K562 (cell line): ENCODE data around the gene ASGR1. TPM values are rescaled to one million over a fixed set of nuclear protein-coding genes. Genes with fewer than 3 reads are reported as not detected.
A peak's percentile ranks its signal among the peaks of the same experiment; 100 is the strongest.

Source experiments
- ATAC-seq: fragments of 200-7000 bp; cut with Tn5 transposase; 3 replicates; pipeline ENCODE4 v1.9.1; 2020; ENCODE audit warnings: moderate library complexity
- BruUV-seq: library from RNA; stranded (reverse); fragments of 400-500 nt; replicated peaks from 2 replicates; lab custom pipeline; 2021; lab: Mats Ljungman, UMichigan
- CTCF ChIA-PET: fragments of 300-600 bp; formaldehyde crosslinking; extraction: SDS; loops from one replicate; lab custom pipeline; 2021; ENCODE audit warnings: low intra/inter-chr PET ratio; lab: Yijun Ruan, JAX
- POLR2A ChIA-PET: fragments of 300-600, 350-650 bp; sonication (Branson Sonifier 250); formaldehyde crosslinking; extraction: SDS; loops from one replicate; lab custom pipeline; 2021; ENCODE audit warnings: antibody characterized with exemption, inconsistent platforms; lab: Yijun Ruan, JAX
- DNase-seq, 4 experiments: peaks; one replicate each; pipeline versions ENCODE4 v3.0.0 to v3.0.0-alpha.2; 2011 to 2018; ENCODE audit warnings: low spot score in 3 of 4, mixed read lengths in 3 of 4; ENCODE audit errors: extremely low read depth in 1 of 4
- FAIRE-seq: peaks from 2 replicates; lab custom pipeline; 2011; peaks lifted over from hg19 to GRCh38; lab: Jason Lieb, UNC
- H2AFZ ChIP-seq: 2 replicates; pipeline ENCODE4 v1.6.0; 2011; ENCODE audit warnings: low read depth, low read length, control low read depth, inconsistent platforms
- H3K27ac ChIP-seq: fragments of 200-600 bp; 3 replicates; pipeline ENCODE4 v1.8.0; 2011; ENCODE audit warnings: low read depth, mild to moderate bottlenecking, control low read depth, inconsistent platforms, low read length, moderate library complexity, mixed read lengths; ENCODE audit errors: extremely low read depth
- H3K27me3 ChIP-seq, 2 experiments: fragments of 300-600 bp in 1 of 2; 2 replicates in 1 of 2; 3 replicates in 1 of 2; pipeline versions ENCODE4 v1.6.0 to v1.8.0; 2011; ENCODE audit warnings: inconsistent platforms in 2 of 2, low read length in 2 of 2, mild to moderate bottlenecking in 1 of 2, mixed read lengths in 1 of 2, moderate library complexity in 1 of 2; ENCODE audit not compliant: control insufficient read depth in 2 of 2, insufficient read depth in 2 of 2
- H3K36me3 ChIP-seq: fragments of 300-600 bp; 3 replicates; pipeline ENCODE4 v1.8.0; 2011; ENCODE audit warnings: mild to moderate bottlenecking, low read length, inconsistent platforms; ENCODE audit not compliant: control insufficient read depth, insufficient read depth
- H3K4me1 ChIP-seq, 2 experiments: fragments of 200-600 bp in 1 of 2; replicated peaks in 1 of 2; 2 replicates in 1 of 2; 3 replicates in 1 of 2; pipeline versions ENCODE4 v1.5.1 to v1.8.0; 2011; ENCODE audit warnings: inconsistent platforms in 2 of 2, low read length in 2 of 2, mild to moderate bottlenecking in 1 of 2, mixed read lengths in 1 of 2, moderate library complexity in 1 of 2; ENCODE audit not compliant: control insufficient read depth in 2 of 2, insufficient read depth in 2 of 2
- H3K4me2 ChIP-seq: 2 replicates; pipeline ENCODE4 v1.6.1; 2011; ENCODE audit warnings: low read length, control low read depth, inconsistent platforms, mixed read lengths; ENCODE audit not compliant: insufficient read depth
- H3K4me3 ChIP-seq: fragments of 200-600 bp; sonication (generic), shearing (Covaris generic); 2 replicates; pipeline ENCODE4 v1.5.1; 2016; ENCODE audit warnings: control low read depth, inconsistent platforms
- H3K79me2 ChIP-seq: fragments of 200-600 bp; 3 replicates; pipeline ENCODE4 v1.8.0; 2011; ENCODE audit warnings: low read length, inconsistent platforms; ENCODE audit not compliant: control insufficient read depth, insufficient read depth
- H3K9ac ChIP-seq, 2 experiments: 2 replicates each; pipeline versions ENCODE4 v1.6.0 to v1.6.1; 2011; ENCODE audit warnings: low read depth in 2 of 2, low read length in 2 of 2, control low read depth in 1 of 2, inconsistent platforms in 1 of 2, mild to moderate bottlenecking in 1 of 2, mixed read lengths in 1 of 2; ENCODE audit not compliant: insufficient read depth in 1 of 2
- H3K9me1 ChIP-seq: one replicate; pipeline ENCODE4 v1.6.0; 2011; ENCODE audit warnings: inconsistent platforms, mild to moderate bottlenecking, low read length, moderate library complexity; ENCODE audit not compliant: control insufficient read depth, insufficient read depth
- H3K9me3 ChIP-seq: replicated peaks from 2 replicates; pipeline ENCODE4 v1.5.1; 2011; ENCODE audit warnings: low read depth, low read length, inconsistent platforms; ENCODE audit not compliant: control insufficient read depth, insufficient read depth
- H4K20me1 ChIP-seq: replicated peaks from 2 replicates; pipeline ENCODE4 v1.6.1; 2011; ENCODE audit warnings: low read length, inconsistent platforms, mixed read lengths; ENCODE audit not compliant: control insufficient read depth, insufficient read depth
- NR2C1 ChIP-seq, 2 experiments: fragments of 450-650 bp; IDR thresholded peaks; 2 replicates each; pipeline ENCODE4 v1.6.1; 2017; ENCODE audit warnings: mild to moderate bottlenecking in 2 of 2, antibody characterized with exemption in 1 of 2, inconsistent platforms in 1 of 2, missing compliant biosample characterization in 1 of 2, missing genetic modification characterization in 1 of 2
- TFAP4 ChIP-seq: sonication (generic); formaldehyde crosslinking; IDR thresholded peaks from 2 replicates; pipeline ENCODE4 v1.8.0; 2022; ENCODE audit warnings: missing genetic modification reagents, mild to moderate bottlenecking, moderate library complexity, borderline replicate concordance
- ZBTB9 ChIP-seq: fragments of 450-650 bp; formaldehyde crosslinking; IDR thresholded peaks from 2 replicates; pipeline ENCODE4 v1.4.0; 2020; ENCODE audit warnings: mild to moderate bottlenecking, moderate library complexity
- WGBS: fragments of 100-300 bp; shearing (Covaris generic); methylation state at CpG from one replicate; pipeline ENCODE4 v1.1.6; 2016; ENCODE audit warnings: low coverage, mixed read lengths; ENCODE audit not compliant: insufficient coverage; ENCODE audit errors: missing lambda C conversion rate; 5-methylcytosine and 5-hydroxymethylcytosine counted together
- in situ Hi-C: fragments of 300-500 bp; cut with MboI; formaldehyde crosslinking; loops from 4 replicates; pipeline ENCODE4 v1.15.0; 2018; ENCODE audit warnings: inconsistent platforms, mixed read lengths
- intact Hi-C: fragments of 100-400 bp; cut with micrococcal nuclease; formaldehyde crosslinking; loops from 2 replicates; pipeline ENCODE4 v1.14.2; 2022
- polyA plus RNA-seq, 8 experiments: library from polyadenylated mRNA; depleted of rRNA in 4 of 8; stranded (reverse) in 5 of 8; unstranded in 3 of 8; fragments of >200 nt; fragmentation: Nextera tagmentation in 2 of 8; fragmentation: Illumina TruSeq in 1 of 8; extraction: Ambion mirVana in 2 of 8; extraction: Trizol in 1 of 8; gene quantifications; 2 replicates each; pipeline versions ENCODE4 v1.2.1 to v1.2.3, GENCODE V29; 2011 to 2014; ENCODE audit warnings: inconsistent platforms in 1 of 8, missing spikeins in 1 of 8
- total RNA-seq, 7 experiments: library from RNA; depleted of rRNA in 6 of 7; stranded (reverse); fragments of >200 nt in 6 of 7; fragmentation: Illumina TruSeq in 2 of 7; extraction: Trizol in 2 of 7; gene quantifications; 2 replicates each; pipeline versions ENCODE4 v1.2.1 to v1.2.3, GENCODE V29; 2011 to 2021; ENCODE audit warnings: low replicate concordance in 1 of 7

ASGR1 gene
- total and polyA plus RNA-seq, 9 of the 15 experiments (the other 6 are each of a cell fraction or from before 2014, with no cell fraction given): 0.11 to 1.0 (median 0.64) TPM; not detected in 2

- no peaks in the 10 kb centered on the region for H3K36me3 ChIP-seq
- BruUV-seq: no TSS peak
- FAIRE-seq: no peak
Observed at GRCh38 chr17:7132511-7133094, 46.6 kb downstream of the ASGR1 start.

More at GRCh38 chr17:7132511-7133094, 46.6 kb downstream of the ASGR1 start:
- Histone ChIP-seq H3K9ac (no peak overlapping the region; a peak in 1 of 4 replicates), H3K9me3 (no peaks in the 10 kb centered on the region), H3K79me2 (no peaks in the 10 kb centered on the region), H3K27ac (no peak overlapping the region), H2AFZ (no peak overlapping the region), H3K4me2 (no peak overlapping the region), H3K4me3 (no peak overlapping the region), H4K20me1 (no peaks in the 10 kb centered on the region), H3K4me1 (peaks cover 0 to 8% of the 10 kb centered on the region in 2 experiments; a peak in 2 of 5 replicates), H3K27me3 (peaks cover 6 to 16% of the 10 kb centered on the region in 2 experiments), H3K9me1 (no peaks in the 10 kb centered on the region)
- 17% methylated on average over 6 of the region's 7 CpGs for WGBS
- ChIA-PET POLR2A (interaction anchor here (0.6 to 0.7 kb wide), 2 partner anchors 29 to 471 kb away, joined by 3 read pairs; no protein-coding TSS in a partner anchor), CTCF (interaction anchor here (0.6 kb wide), 1 partner anchor 342 kb away, joined by 4 read pairs; no protein-coding TSS in a partner anchor)
- ATAC-seq (no peak), DNase-seq (no peak)
- intact Hi-C loops (loop anchor here (10.0 kb wide), 1 partner anchor 218 kb away; no protein-coding TSS in a partner anchor), in situ Hi-C loops (loop anchor here (5.0 kb wide), 1 partner anchor 80 kb away; no protein-coding TSS in a partner anchor)
- peak; percentile 26; the same call in 1 of the 2 replicates for TF ChIP-seq TFAP4 (CRISPR knock-in tag)
- TF ChIP-seq NR2C1 (IDR thresholded peaks at IDR 0.05): peak; percentile 23; the same call in 1 of the 2 replicates
- TF ChIP-seq NR2C1 (tag; IDR thresholded peaks at IDR 0.05): 0 out of 2 replicates have a peak, but pooled peaks have one; percentile 28
- TF ChIP-seq ZBTB9 (CRISPR knock-in tag): no peak
